ENCODE measurements around the gene AGER.
A peak's percentile ranks its signal among the peaks of the same experiment; 100 is the strongest.

Gene AGER

GRCh38 chr6:32175711-32176475 is 8.2 kb downstream of the AGER start, which contains the start of gene AGPAT1:
Gene AGPAT1, minus strand, starts transcription at chr6:32176084. Its CDS starts 4,588 bp downstream, at chr6:32171496.
- DNase-seq: peak; percentile 98
- in situ Hi-C loops (cut with MboI; ENCODE audit: low pct_unique_long_range_greater_than_20kb, low sequenced_read_pairs): no loop called here

GRCh38 chr6:32175322-32175710 is 8.7 kb downstream of the AGER start:
- in situ Hi-C loops (cut with MboI; ENCODE audit: low pct_unique_long_range_greater_than_20kb, low sequenced_read_pairs): no loop called here
- no peak for DNase-seq

GRCh38 chr6:32174416-32174815 is 9.6 kb downstream of the AGER start:
- in situ Hi-C loops (cut with MboI; ENCODE audit: low pct_unique_long_range_greater_than_20kb, low sequenced_read_pairs): no loop called here
- DNase-seq: no peak

- no peak for DNase-seq
Measured at GRCh38 chr6:32173051-32173727, 10.9 kb downstream of the AGER start.

GRCh38 chr6:32171234-32171633 is 12.8 kb downstream of the AGER start:
- in situ Hi-C loops (cut with MboI; ENCODE audit: low pct_unique_long_range_greater_than_20kb, low sequenced_read_pairs): no loop called here
- no peak for DNase-seq

More at GRCh38 chr6:32173051-32173727, 10.9 kb downstream of the AGER start:
- in situ Hi-C loops (cut with MboI; ENCODE audit: low pct_unique_long_range_greater_than_20kb, low sequenced_read_pairs): no loop called here

GRCh38 chr6:32170294-32170693 is 13.8 kb downstream of the AGER start:
- in situ Hi-C loops (cut with MboI; ENCODE audit: low pct_unique_long_range_greater_than_20kb, low sequenced_read_pairs): no loop called here
- DNase-seq: no peak

- no peak for DNase-seq
- in situ Hi-C loops (cut with MboI; ENCODE audit: low pct_unique_long_range_greater_than_20kb, low sequenced_read_pairs): no loop called here
Measured at GRCh38 chr6:32168807-32169591, 15.1 kb downstream of the AGER start.

GRCh38 chr6:32168350-32168749 is 15.7 kb downstream of the AGER start:
- in situ Hi-C loops (cut with MboI; ENCODE audit: low pct_unique_long_range_greater_than_20kb, low sequenced_read_pairs): no loop called here
- no peak for DNase-seq

- in situ Hi-C loops (cut with MboI; ENCODE audit: low pct_unique_long_range_greater_than_20kb, low sequenced_read_pairs): no loop called here
Measured at GRCh38 chr6:32167761-32168262, 16.2 kb downstream of the AGER start.

GRCh38 chr6:32167154-32167760 is 16.8 kb downstream of the AGER start:
- DNase-seq: no peak
- in situ Hi-C loops (cut with MboI; ENCODE audit: low pct_unique_long_range_greater_than_20kb, low sequenced_read_pairs): no loop called here

More at GRCh38 chr6:32167761-32168262, 16.2 kb downstream of the AGER start:
- DNase-seq: no peak

GRCh38 chr6:32166411-32167061 is 17.5 kb downstream of the AGER start:
- in situ Hi-C loops (cut with MboI; ENCODE audit: low pct_unique_long_range_greater_than_20kb, low sequenced_read_pairs): no loop called here
- DNase-seq: no peak

GRCh38 chr6:32164295-32164694 is 19.8 kb downstream of the AGER start, which contains the start of gene EGFL8:
Gene EGFL8, plus strand, starts transcription at chr6:32164595. Its CDS starts 1,571 bp downstream, at chr6:32166166.
- in situ Hi-C loops (cut with MboI; ENCODE audit: low pct_unique_long_range_greater_than_20kb, low sequenced_read_pairs): no loop called here
- DNase-seq: no peak

GRCh38 chr6:32163559-32164258 is 20.3 kb downstream of the AGER start:
- DNase-seq: no peak
- in situ Hi-C loops (cut with MboI; ENCODE audit: low pct_unique_long_range_greater_than_20kb, low sequenced_read_pairs): no loop called here

GRCh38 chr6:32158052-32158451 is 26.0 kb downstream of the AGER start:
- in situ Hi-C loops (cut with MboI; ENCODE audit: low pct_unique_long_range_greater_than_20kb, low sequenced_read_pairs): no loop called here
- DNase-seq: no peak

- in situ Hi-C loops (cut with MboI; ENCODE audit: low pct_unique_long_range_greater_than_20kb, low sequenced_read_pairs): no loop called here
- no peak for DNase-seq
Measured at GRCh38 chr6:32156891-32157290, 27.2 kb downstream of the AGER start.

- in situ Hi-C loops (cut with MboI; ENCODE audit: low pct_unique_long_range_greater_than_20kb, low sequenced_read_pairs): no loop called here
Measured at GRCh38 chr6:32154514-32155161, 29.4 kb downstream of the AGER start.

More at GRCh38 chr6:32154514-32155161, 29.4 kb downstream of the AGER start:
- DNase-seq: peak; percentile 71
